Diencephalon (tissue), 1 donor: ENCODE results near the gene PRR19. TPM values are rescaled to one million over a fixed set of nuclear protein-coding genes. Genes with fewer than 3 reads are reported as not detected.

Source experiments
- small RNA-seq: library from RNA; depleted of rRNA; stranded (forward); fragments of <200 nt; gene quantifications from one replicate; pipeline ENCODE3, GENCODE V24; 2014
- total RNA-seq: library from RNA; depleted of rRNA; stranded (reverse); fragments of >200 nt; gene quantifications from one replicate; pipeline ENCODE4 v1.2.3, GENCODE V29; 2014

PRR19 gene, protein sequence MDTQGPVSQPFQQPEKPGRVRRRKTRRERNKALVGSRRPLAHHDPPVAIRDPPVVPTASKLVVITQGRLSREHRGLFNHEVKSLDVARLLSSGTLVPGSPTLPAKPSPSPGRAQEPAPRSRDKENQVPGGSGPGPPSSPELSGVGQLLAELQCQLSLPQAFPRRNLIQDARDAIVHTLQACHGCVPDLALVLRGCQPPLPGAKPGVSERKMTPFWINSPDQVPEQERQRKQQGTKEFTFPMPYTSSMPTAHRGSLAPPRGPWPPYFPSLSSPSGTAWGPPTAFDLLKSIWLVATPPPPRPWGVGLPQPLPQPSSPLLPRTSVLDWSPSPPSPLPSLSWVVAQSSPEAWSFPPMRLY
- total RNA-seq, result 3.5 TPM

DNA sequence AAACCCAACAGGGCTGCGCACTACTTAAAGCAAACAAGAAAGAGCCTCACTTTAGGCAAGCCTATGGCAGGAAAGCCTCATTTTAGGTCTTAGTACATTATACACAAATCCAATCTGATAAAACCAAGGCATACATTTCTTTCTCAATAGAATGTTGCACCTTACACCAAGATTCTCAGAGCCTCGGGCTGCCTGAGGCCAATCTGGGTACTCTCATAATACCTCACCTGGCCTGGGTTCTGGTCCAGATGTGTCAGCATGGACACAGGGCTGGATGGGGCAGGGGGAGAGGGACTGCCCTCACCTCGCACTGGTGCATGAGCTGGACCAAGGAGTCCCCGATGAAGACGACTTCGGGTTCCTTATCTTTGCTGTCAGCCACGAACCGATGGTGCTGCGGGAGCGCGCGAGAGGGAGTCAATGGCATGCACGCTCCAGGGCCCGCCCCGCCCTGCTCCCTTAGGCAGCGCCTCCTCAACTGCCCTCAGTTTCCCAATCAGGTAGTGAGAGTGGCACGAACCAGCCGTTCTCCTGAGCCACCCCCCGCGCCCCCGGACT is at the start of gene PRR19:
TSS of gene PRR19 (plus strand) at position 487 of the 558 bp plus-strand sequence. CDS start 7,453 bp downstream, outside the sequence.

DNA sequence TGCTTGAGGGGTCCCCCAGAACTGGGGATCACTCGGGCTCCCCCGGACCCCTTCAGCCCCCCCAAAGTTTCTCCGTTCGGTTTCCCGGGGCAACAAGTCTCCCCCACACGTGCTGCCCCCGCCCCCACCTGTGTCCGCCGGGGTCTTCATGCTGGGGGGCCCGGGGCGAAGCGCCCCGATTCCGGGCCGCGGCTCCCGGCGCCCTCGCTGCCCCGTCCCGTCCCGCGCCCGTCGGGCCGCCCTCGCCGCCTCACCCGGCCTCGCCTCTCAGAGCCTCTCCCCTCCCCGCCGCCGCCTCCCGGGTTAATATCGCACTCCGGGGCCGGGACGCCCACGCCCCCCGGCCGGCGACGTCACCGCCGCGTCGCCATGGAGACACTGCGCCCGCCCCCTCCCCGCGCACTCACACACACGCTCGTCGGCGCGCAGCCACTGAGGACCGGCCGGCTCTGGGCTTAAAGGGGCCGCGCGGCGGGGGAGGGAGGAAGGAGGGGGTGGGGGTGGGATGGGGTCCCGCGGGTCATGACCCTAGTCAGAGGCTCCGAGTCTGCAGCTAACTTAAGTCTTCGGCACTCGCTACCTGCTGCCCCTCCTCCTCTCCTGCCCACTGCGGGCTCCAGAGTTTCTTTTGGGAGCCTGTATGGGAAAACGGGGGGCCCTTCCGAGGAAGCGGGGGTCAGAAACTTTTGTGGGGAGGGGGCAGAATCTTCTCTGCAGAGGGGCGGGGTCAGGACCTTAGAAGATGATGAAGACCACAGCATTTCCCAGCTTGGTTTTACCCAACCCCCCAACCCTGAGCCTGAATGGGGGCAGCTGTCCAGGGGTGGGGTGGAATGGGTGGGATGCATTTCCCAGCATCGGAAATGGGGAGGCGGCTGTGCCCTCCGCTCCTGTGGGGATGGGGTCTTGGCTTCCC is 46.8 kb upstream of the PRR19 start, which contains the start of gene ERF:
TSS of gene ERF (minus strand) at position 279 of the 916 bp plus-strand sequence. CDS start at position 150, 129 bp downstream.

DNA sequence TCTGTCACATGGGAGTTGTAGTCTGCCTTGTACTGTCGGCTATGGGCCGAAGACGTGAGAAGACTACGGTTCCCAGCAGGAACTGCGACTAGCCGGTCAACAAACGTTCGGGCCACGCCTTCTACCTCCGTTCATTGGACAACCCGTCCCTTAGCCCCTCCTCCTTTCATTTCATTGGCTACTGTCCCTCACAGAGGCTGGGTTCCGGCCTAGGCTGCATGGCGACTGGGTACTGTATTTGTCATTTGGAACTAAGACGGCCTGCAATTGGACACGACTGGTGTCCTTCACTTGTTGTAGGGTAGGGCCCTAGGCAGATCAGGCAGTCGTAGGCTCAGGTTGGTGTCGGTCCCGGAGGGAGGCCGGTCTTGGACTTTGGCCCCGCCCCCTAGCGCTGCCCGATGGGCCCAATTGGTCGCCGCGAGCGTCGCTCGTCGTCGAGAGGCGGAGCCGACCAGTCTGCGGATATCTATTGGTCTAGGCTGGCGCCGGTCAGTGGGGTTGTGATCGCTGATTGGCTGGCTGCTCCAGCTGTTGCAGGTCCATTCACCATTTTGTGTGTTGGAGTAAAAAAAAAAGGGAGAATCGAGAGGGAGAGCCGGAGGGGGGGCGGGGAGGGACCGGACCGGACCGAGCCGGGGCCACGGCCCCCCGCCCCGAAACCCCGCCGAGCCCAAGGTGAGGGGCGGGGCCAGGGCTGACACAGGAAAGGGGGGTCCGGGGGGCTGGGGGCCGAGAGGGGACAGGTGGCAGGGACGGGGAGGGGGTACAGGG is 33.0 kb upstream of the PRR19 start, which contains the start of gene CIC:
TSS of gene CIC (plus strand) at position 549 of the 774 bp plus-strand sequence. CDS start 2,532 bp downstream, outside the sequence.

DNA sequence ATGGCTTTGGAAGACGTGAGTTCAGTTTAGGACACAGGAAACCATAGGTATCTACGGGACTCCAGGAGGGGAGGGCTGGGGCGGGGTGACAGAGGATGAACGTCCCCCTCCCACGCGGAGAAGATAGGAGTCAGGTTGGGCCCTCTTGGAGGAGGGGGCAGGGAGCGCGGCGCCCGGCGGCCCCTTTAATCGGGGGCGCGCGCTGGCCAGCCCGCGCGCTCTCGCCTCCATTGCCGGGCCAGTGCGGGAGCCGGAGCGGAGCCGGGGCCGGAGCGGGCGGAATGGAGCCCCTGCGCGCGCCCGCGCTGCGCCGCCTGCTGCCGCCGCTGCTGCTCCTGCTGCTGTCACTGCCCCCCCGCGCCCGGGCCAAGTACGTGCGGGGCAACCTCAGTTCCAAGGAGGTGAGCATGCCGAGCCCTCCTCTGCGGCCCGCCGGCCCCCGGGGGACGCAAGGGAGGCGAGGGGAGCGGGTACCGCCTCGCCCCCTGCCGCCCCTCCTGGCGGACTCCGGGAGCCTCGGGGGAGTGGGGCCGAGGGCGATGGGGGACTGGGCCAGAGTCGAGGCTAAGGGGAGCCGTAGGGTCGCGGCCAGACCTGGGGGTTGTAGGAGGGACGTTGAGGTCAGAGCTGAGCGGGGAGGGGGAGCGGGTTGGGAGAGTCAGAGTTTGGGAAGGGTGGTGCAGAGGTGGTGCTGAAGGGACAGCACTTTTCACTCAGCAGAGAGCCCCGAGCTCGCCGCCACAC is 11.3 kb downstream of the PRR19 start, which contains the start of gene TMEM145:
TSS of gene TMEM145 (plus strand) at position 214 of the 744 bp plus-strand sequence. CDS start at position 282, 68 bp downstream.

DNA sequence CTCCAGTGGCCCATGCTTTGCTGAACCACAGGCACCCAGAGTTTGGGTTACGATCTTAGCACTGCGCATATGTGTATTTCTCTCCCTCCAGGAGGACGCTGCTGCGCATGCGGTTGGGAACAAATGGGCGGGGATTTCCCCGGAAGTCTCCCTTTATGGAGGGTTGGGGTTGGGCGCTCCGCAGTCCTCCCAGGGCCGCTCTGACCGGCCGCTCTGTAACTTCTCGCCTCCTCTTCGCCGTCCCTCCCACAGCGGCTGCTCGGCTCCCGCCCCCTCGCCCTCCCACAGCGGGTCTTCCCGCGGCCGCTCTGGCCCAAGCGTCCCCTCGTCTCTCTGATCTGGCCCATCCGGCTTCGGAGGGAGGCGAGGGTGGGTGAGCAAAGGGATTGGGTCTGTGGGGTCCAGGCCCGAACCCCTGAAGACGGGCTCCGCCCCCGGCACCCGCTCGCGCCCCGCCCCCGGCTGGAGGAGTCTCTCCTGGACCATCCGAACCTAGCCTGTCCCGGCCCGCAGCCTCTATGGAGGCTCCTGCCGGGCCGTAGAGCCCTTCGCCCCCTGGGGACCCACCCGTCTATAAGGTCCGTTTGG is 23.5 kb downstream of the PRR19 start, which contains the start of gene MEGF8:
TSS of gene MEGF8 (plus strand) at position 328 of the 588 bp plus-strand sequence. CDS start 609 bp downstream, outside the sequence.

Small RNAs within 50 kb of the gene (small RNA-seq; reads per million reads assigned to genes)
- not detected for gene MIR8077

Other genes starting within 250 kb of the PRR19 start
- 23.8 TPM for gene GRIK5, start 231.9 kb upstream of the PRR19 start, total RNA-seq
- 10.4 TPM for gene ZNF574, start 226.0 kb upstream of the PRR19 start, total RNA-seq
- gene POU2F2, start 169.7 kb upstream of the PRR19 start, total RNA-seq, result 5.5 TPM
- gene DEDD2, start 84.5 kb upstream of the PRR19 start, total RNA-seq, result 22.6 TPM
- 5.3 TPM for gene ZNF526, start 81.8 kb upstream of the PRR19 start, total RNA-seq
- 34.6 TPM for gene GSK3A, start 59.5 kb upstream of the PRR19 start, total RNA-seq
- 10.4 TPM for gene ERF, start 47.0 kb upstream of the PRR19 start, total RNA-seq
- 20.8 TPM for gene CIC, start 32.9 kb upstream of the PRR19 start, total RNA-seq
- gene PAFAH1B3, start 492 bp downstream of the PRR19 start, total RNA-seq, result 131 TPM
- 59.5 TPM for gene TMEM145, start 11.2 kb downstream of the PRR19 start, total RNA-seq
- 74.3 TPM for gene MEGF8, start 23.5 kb downstream of the PRR19 start, total RNA-seq
- not detected for gene CNFN, start 88.2 kb downstream of the PRR19 start, total RNA-seq
- gene LIPE, start 125.3 kb downstream of the PRR19 start, total RNA-seq, result 15.2 TPM
- gene CXCL17, start 140.8 kb downstream of the PRR19 start, total RNA-seq, result not detected
- gene CEACAM1, start 226.3 kb downstream of the PRR19 start, total RNA-seq, result 0.23 TPM